Left cardiac atrium (tissue), 4 donors: ENCODE results near the gene FBXL20. TPM values are rescaled to one million over a fixed set of nuclear protein-coding genes. Genes with fewer than 3 reads are reported as not detected.
"Not testable (repeated sequence)": the region's sequence is repeated elsewhere in the genome, so short reads cannot be mapped to it uniquely, and the experiment has no call there.

Experiments used
- ATAC-seq, 2 donors: fragments of 200-7000 bp; cut with Tn5 transposase; one replicate each; pipeline ENCODE4 v1.9.1; 2020; ENCODE audit warnings: mild to moderate bottlenecking in 2 of 2, moderate library complexity in 2 of 2
- DNase-seq: peaks from one replicate; pipeline ENCODE4 v3.0.0-alpha.2; 2020
- intact Hi-C, 2 donors: fragments of 100-400 bp; cut with DNase I; formaldehyde crosslinking; loops; one replicate each; pipeline versions ENCODE4 v1.14.1 to v1.15.1; 2022 to 2023
- total RNA-seq, 2 donors: library from RNA; stranded (reverse); fragmentation: NEBNext Ultra II Directional; extraction: Animal tissue kit (Norgen Biotek cat#: 25700); gene quantifications; one replicate each; pipeline ENCODE4 v1.2.1, GENCODE V29; 2021
- donor health status: DM: no; HTN: yes; CAD: no.
- donor health status: DM: no; HTN: yes; CAD: no; lungs with severe emphysema.
- donor health status: DM: yes; HTN: yes; CAD: no.
- donor health status: Dilated cardiomyopathy.

The FBXL20 gene
- total RNA-seq, 2 donors from 2014 or later, result 6.1 to 11.4 TPM

GRCh38 chr17:39339272-39339671 lies 62.2 kb downstream of the FBXL20 start:
- ATAC-seq, result no peak
- intact Hi-C loops, result no loop called here

GRCh38 chr17:39337649-39338048 lies 63.8 kb downstream of the FBXL20 start:
- DNase-seq, intact Hi-C loops, ATAC-seq: not testable (repeated sequence)

More at GRCh38 chr17:39339272-39339671, 62.2 kb downstream of the FBXL20 start:
- DNase-seq, result no peak

GRCh38 chr17:39335704-39336223 lies 65.7 kb downstream of the FBXL20 start:
- intact Hi-C loops, result no loop called here
- DNase-seq (no peak), ATAC-seq (peak in 1 of 2 donors; percentile 59)

- DNase-seq, intact Hi-C loops, ATAC-seq: not testable (repeated sequence)
Observed at GRCh38 chr17:39334008-39334744, 67.2 kb downstream of the FBXL20 start.

- intact Hi-C loops, result no loop called here
- ATAC-seq (no peak), DNase-seq (no peak)
Observed at GRCh38 chr17:39332092-39332491, 69.3 kb downstream of the FBXL20 start.

GRCh38 chr17:39328815-39329214 lies 72.6 kb downstream of the FBXL20 start:
- intact Hi-C loops, result no loop called here
- ATAC-seq, result no peak
- DNase-seq, result no peak

- intact Hi-C loops, result no loop called here
- no peak for DNase-seq
- no peak for ATAC-seq
Observed at GRCh38 chr17:39327109-39327508, 74.3 kb downstream of the FBXL20 start.

GRCh38 chr17:39325528-39326240 lies 75.7 kb downstream of the FBXL20 start:
- intact Hi-C loops, result no loop called here
- no peak for ATAC-seq

GRCh38 chr17:39318636-39319035 lies 82.8 kb downstream of the FBXL20 start:
- no peak for DNase-seq
- intact Hi-C loops, result no loop called here
- ATAC-seq, result no peak

More at GRCh38 chr17:39325528-39326240, 75.7 kb downstream of the FBXL20 start:
- DNase-seq, result no peak

GRCh38 chr17:39306509-39307212 lies 94.8 kb downstream of the FBXL20 start:
- ATAC-seq, result no peak
- no peak for DNase-seq
- intact Hi-C loops, result no loop called here

GRCh38 chr17:39305978-39306377 lies 95.4 kb downstream of the FBXL20 start:
- intact Hi-C loops, result no loop called here
- no peak for ATAC-seq
- no peak for DNase-seq

- intact Hi-C loops, result no loop called here
- ATAC-seq (no peak), DNase-seq (no peak)
Observed at GRCh38 chr17:39304188-39304587, 97.2 kb downstream of the FBXL20 start.

GRCh38 chr17:39294060-39294459 lies 107.4 kb downstream of the FBXL20 start:
- DNase-seq (no peak), ATAC-seq (no peak)
- intact Hi-C loops, result no loop called here

- intact Hi-C loops, result not testable (repeated sequence)
Observed at GRCh38 chr17:39292546-39292945, 108.9 kb downstream of the FBXL20 start.

GRCh38 chr17:39286513-39286912 lies 114.9 kb downstream of the FBXL20 start:
- ATAC-seq, intact Hi-C loops, DNase-seq: not testable (repeated sequence)

More at GRCh38 chr17:39292546-39292945, 108.9 kb downstream of the FBXL20 start:
- ATAC-seq, DNase-seq: not testable (repeated sequence)

- ATAC-seq, result no peak
- intact Hi-C loops, result no loop called here
- DNase-seq, result no peak
Observed at GRCh38 chr17:39284685-39285084, 116.7 kb downstream of the FBXL20 start.

- intact Hi-C loops, result no loop called here
- DNase-seq, result no peak
- ATAC-seq, result no peak
Observed at GRCh38 chr17:39283896-39284295, 117.5 kb downstream of the FBXL20 start.

- ATAC-seq (no peak), DNase-seq (no peak)
- intact Hi-C loops, result no loop called here
Observed at GRCh38 chr17:39283098-39283497, 118.3 kb downstream of the FBXL20 start.

- ATAC-seq, result no peak
- intact Hi-C loops, result no loop called here
- no peak for DNase-seq
Observed at GRCh38 chr17:39281806-39282205, 119.6 kb downstream of the FBXL20 start.

GRCh38 chr17:39278246-39278645 lies 123.2 kb downstream of the FBXL20 start:
- ATAC-seq, intact Hi-C loops, DNase-seq: not testable (repeated sequence)
